CD14-positive monocyte (primary cell): ENCODE measurements around the gene FRMPD1. TPM values are rescaled to one million over a fixed set of nuclear protein-coding genes. Genes with fewer than 3 reads are reported as not detected.

ENCODE experiments used
- DNase-seq, 3 donors: peaks; one replicate each; pipeline ENCODE4 v3.0.0-alpha.2; 2011 to 2022
- H2AFZ ChIP-seq: 2 replicates; pipeline ENCODE4 v1.6.0; 2012; ENCODE audit warnings: mild to moderate bottlenecking, low read depth, low read length, inconsistent platforms; ENCODE audit not compliant: insufficient read depth, poor library complexity, severe bottlenecking
- H3K27ac ChIP-seq, 2 donors: 1 replicate in 1 of 2; 2 replicates in 1 of 2; pipeline ENCODE4 v1.5.1; 2012 to 2013; ENCODE audit warnings: low read length in 2 of 2, control low read depth in 1 of 2, inconsistent platforms in 1 of 2, low read depth in 1 of 2, mild to moderate bottlenecking in 1 of 2
- H3K27me3 ChIP-seq, 2 donors: one replicate each; pipeline versions ENCODE4 v1.6.0 to v1.6.1; 2011 to 2013; ENCODE audit warnings: low read length in 2 of 2; ENCODE audit not compliant: control insufficient read depth in 2 of 2, insufficient read depth in 2 of 2
- H3K36me3 ChIP-seq, 2 donors: replicated peaks in 1 of 2; 1 replicate in 1 of 2; 2 replicates in 1 of 2; pipeline versions ENCODE4 v1.5.1 to v1.6.1; 2012 to 2013; ENCODE audit warnings: low read length in 2 of 2, control low read depth in 1 of 2, inconsistent platforms in 1 of 2, mild to moderate bottlenecking in 1 of 2; ENCODE audit not compliant: insufficient read depth in 2 of 2, control insufficient read depth in 1 of 2
- H3K4me1 ChIP-seq, 2 donors: 1 replicate in 1 of 2; 2 replicates in 1 of 2; pipeline versions ENCODE4 v1.5.1 to v1.6.1; 2012 to 2013; ENCODE audit warnings: low read length in 2 of 2, control low read depth in 1 of 2, inconsistent platforms in 1 of 2, mild to moderate bottlenecking in 1 of 2, moderate library complexity in 1 of 2; ENCODE audit not compliant: insufficient read depth in 2 of 2, control insufficient read depth in 1 of 2
- H3K4me2 ChIP-seq: replicated peaks from 2 replicates; pipeline ENCODE3; 2012; ENCODE audit warnings: low read length, moderate library complexity, mild to moderate bottlenecking; ENCODE audit not compliant: poor library complexity, severe bottlenecking; ENCODE audit errors: extremely low read depth
- H3K4me3 ChIP-seq, 3 experiments: fragments of 200-600 bp in 1 of 3; sonication (generic) in 1 of 3; replicated peaks in 1 of 3; 1 replicate in 2 of 3; 2 replicates in 1 of 3; pipeline ENCODE4 v1.5.1; 2011 to 2013; ENCODE audit warnings: low read length in 3 of 3, mild to moderate bottlenecking in 3 of 3, control low read depth in 2 of 3, low read depth in 2 of 3, inconsistent platforms in 1 of 3, moderate library complexity in 1 of 3
- H3K79me2 ChIP-seq: 2 replicates; pipeline ENCODE4 v1.6.0; 2012; ENCODE audit warnings: mild to moderate bottlenecking, control low read depth, inconsistent platforms, low read length, moderate library complexity; ENCODE audit not compliant: insufficient read depth
- H3K9ac ChIP-seq: 2 replicates; pipeline ENCODE4 v1.6.0; 2017; ENCODE audit warnings: low read length, mild to moderate bottlenecking; ENCODE audit not compliant: insufficient read depth, poor library complexity, severe bottlenecking
- H3K9me3 ChIP-seq, 2 donors: replicated peaks in 1 of 2; 1 replicate in 1 of 2; 2 replicates in 1 of 2; pipeline versions ENCODE4 v1.5.1 to v1.6.1; 2012 to 2013; ENCODE audit warnings: low read length in 2 of 2, control low read depth in 1 of 2; ENCODE audit not compliant: control insufficient read depth in 1 of 2, insufficient read depth in 1 of 2
- H4K20me1 ChIP-seq: 2 replicates; pipeline ENCODE4 v1.6.0; 2012; ENCODE audit warnings: mild to moderate bottlenecking, low read length, control low read depth, moderate library complexity; ENCODE audit not compliant: insufficient read depth
- H3K27ac Mint-ChIP-seq, 7 donors: one replicate each; pipeline ENCODE4 v1.8.0; 2020; ENCODE audit warnings: mild to moderate bottlenecking in 7 of 7, mixed read lengths in 7 of 7, moderate library complexity in 6 of 7, inconsistent platforms in 2 of 7
- H3K27me3 Mint-ChIP-seq, 3 donors: one replicate each; pipeline ENCODE4 v1.8.0; 2021 to 2022; ENCODE audit warnings: low read depth in 3 of 3, mild to moderate bottlenecking in 3 of 3, mixed read lengths in 3 of 3, moderate library complexity in 3 of 3, inconsistent platforms in 1 of 3
- H3K36me3 Mint-ChIP-seq, 2 donors: one replicate each; pipeline ENCODE4 v1.8.0; 2020; ENCODE audit warnings: mixed read lengths in 2 of 2, inconsistent platforms in 1 of 2, mild to moderate bottlenecking in 1 of 2
- H3K4me1 Mint-ChIP-seq: one replicate; pipeline ENCODE4 v1.8.0; 2020; ENCODE audit warnings: mild to moderate bottlenecking, mixed read lengths
- H3K4me3 Mint-ChIP-seq, 2 donors: one replicate each; pipeline ENCODE4 v1.8.0; 2020; ENCODE audit warnings: mild to moderate bottlenecking in 2 of 2, mixed read lengths in 2 of 2, moderate library complexity in 1 of 2
- H3K9me3 Mint-ChIP-seq, 7 donors: one replicate each; pipeline ENCODE4 v1.8.0; 2020 to 2022; ENCODE audit warnings: mixed read lengths in 7 of 7, mild to moderate bottlenecking in 6 of 7, moderate library complexity in 6 of 7, inconsistent platforms in 2 of 7
- WGBS: methylation state at CpG from one replicate; pipeline ENCODE4 v1.1.5; 2013; ENCODE audit warnings: missing lambda C conversion rate; ENCODE audit not compliant: insufficient coverage; 5-methylcytosine and 5-hydroxymethylcytosine counted together
- intact Hi-C, 2 donors: fragments of 100-400 bp; cut with micrococcal nuclease; formaldehyde crosslinking; loops; one replicate each; pipeline versions ENCODE4 v1.15.0 to v1.15.1; 2023
- polyA plus RNA-seq, 3 donors: library from polyadenylated mRNA; depleted of rRNA in 1 of 3; unstranded in 2 of 3; stranded (reverse) in 1 of 3; fragments of 300-500 nt in 2 of 3; fragments of >200 nt in 1 of 3; fragmentation: Illumina TruSeq in 2 of 3; gene quantifications; 1 replicate in 2 of 3; 2 replicates in 1 of 3; pipeline ENCODE4 v1.2.3, GENCODE V29; 2012 to 2021
- TF ChIP-seq, protein P1 (sequence below): fragments of 200-600 bp; IDR thresholded peaks from one replicate; pipeline ENCODE4 v1.8.0; 2022; ENCODE audit warnings: antibody characterized with exemption, mild to moderate bottlenecking

FRMPD1 gene
- polyA plus RNA-seq, 3 donors: 0.03 TPM; not detected in 2

DNA sequence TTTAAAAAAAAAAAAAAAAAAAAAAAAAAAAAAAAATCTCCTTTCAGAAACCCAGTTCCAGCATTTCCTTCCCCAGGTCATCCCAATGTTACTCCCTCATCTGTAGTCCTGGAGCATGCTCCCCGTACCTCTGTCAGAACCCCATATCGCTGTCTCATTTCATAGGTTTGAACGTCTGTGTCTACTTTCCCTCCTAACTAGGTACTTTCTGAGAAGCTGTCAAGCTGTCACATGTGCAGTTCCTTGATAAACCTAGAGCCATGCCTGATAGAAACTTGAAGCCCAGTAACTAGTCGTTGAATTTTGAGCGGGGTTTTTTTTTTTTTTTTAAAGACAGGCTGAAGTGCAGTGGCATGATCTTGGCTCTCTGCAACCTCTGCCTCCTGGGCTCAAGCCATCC is 118.6 kb downstream of the FRMPD1 start:
- Histone ChIP-seq H3K9ac (no peak overlapping the region), H3K79me2 (no peaks in the 10 kb centered on the region), H3K4me1 (no peaks in the 10 kb centered on the region), H3K27me3 (no peaks in the 10 kb centered on the region), H3K4me2 (no peak overlapping the region), H3K4me3 (no peak overlapping the region), H3K27ac (no peak overlapping the region), H4K20me1 (no peaks in the 10 kb centered on the region), H3K36me3 (peaks cover 53 to 79% of the 10 kb centered on the region in 2 donors), H2AFZ (no peak overlapping the region), H3K9me3 (no peaks in the 10 kb centered on the region)
- Mint-ChIP-seq H3K27ac (no peak overlapping the region), H3K36me3 (peaks cover 63 to 85% of the 10 kb centered on the region in 2 donors), H3K9me3 (no peaks in the 10 kb centered on the region), H3K27me3 (no peaks in the 10 kb centered on the region), H3K4me1 (no peaks in the 10 kb centered on the region), H3K4me3 (no peak overlapping the region)
- TF ChIP-seq, protein P1, sequence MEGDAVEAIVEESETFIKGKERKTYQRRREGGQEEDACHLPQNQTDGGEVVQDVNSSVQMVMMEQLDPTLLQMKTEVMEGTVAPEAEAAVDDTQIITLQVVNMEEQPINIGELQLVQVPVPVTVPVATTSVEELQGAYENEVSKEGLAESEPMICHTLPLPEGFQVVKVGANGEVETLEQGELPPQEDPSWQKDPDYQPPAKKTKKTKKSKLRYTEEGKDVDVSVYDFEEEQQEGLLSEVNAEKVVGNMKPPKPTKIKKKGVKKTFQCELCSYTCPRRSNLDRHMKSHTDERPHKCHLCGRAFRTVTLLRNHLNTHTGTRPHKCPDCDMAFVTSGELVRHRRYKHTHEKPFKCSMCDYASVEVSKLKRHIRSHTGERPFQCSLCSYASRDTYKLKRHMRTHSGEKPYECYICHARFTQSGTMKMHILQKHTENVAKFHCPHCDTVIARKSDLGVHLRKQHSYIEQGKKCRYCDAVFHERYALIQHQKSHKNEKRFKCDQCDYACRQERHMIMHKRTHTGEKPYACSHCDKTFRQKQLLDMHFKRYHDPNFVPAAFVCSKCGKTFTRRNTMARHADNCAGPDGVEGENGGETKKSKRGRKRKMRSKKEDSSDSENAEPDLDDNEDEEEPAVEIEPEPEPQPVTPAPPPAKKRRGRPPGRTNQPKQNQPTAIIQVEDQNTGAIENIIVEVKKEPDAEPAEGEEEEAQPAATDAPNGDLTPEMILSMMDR: no peak
- DNase-seq: no peak
- intact Hi-C loops: no loop called here
- WGBS: 91% methylated on average over 3 of the region's 5 CpGs

DNA sequence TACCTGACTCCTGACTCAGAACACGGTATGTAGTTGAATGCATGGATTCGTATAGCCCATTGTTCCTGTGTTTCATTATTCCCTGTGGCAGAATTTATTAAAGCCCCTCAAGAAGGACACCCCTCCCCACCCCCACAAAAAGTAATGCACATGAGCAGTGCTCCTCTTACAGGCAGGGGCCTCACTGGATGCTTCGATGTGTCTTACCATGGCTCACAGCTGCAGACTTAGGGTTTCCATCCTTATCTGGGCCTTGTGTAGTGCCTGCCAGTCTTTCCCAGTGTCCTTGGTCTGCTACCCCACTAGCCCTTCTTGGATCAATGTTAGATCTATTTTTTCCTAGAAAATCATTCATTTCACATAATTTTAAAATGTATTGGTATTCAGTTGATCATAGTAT is 119.2 kb downstream of the FRMPD1 start:
- Mint-ChIP-seq H3K27me3 (no peaks in the 10 kb centered on the region), H3K27ac (peak overlapping the region in 2 of 7 donors; percentile 8 to 45)
- WGBS: 100% methylated on average over 1 of the region's 3 CpGs

More for the DNA sequence above, 119.2 kb downstream of the FRMPD1 start:
- Histone ChIP-seq H3K36me3 (peaks cover 55 to 79% of the 10 kb centered on the region in 2 donors), H3K9ac (no peak overlapping the region), H3K4me2 (no peak overlapping the region), H3K4me3 (no peak overlapping the region), H3K27me3 (no peaks in the 10 kb centered on the region), H3K27ac (no peak overlapping the region), H3K9me3 (no peaks in the 10 kb centered on the region), H3K4me1 (no peaks in the 10 kb centered on the region), H2AFZ (no peak overlapping the region), H3K79me2 (no peaks in the 10 kb centered on the region), H4K20me1 (no peaks in the 10 kb centered on the region)
- Mint-ChIP-seq H3K4me1 (no peaks in the 10 kb centered on the region), H3K9me3 (no peaks in the 10 kb centered on the region), H3K4me3 (no peak overlapping the region), H3K36me3 (peaks cover 62 to 83% of the 10 kb centered on the region in 2 donors)
- DNase-seq: no peak
- TF ChIP-seq, protein P1: no peak
- intact Hi-C loops: no loop called here
